K562 (cell line): ENCODE measurements around the gene CDC37. TPM values are rescaled to one million over a fixed set of nuclear protein-coding genes. Genes with fewer than 3 reads are reported as not detected.

ENCODE experiments used
- ATAC-seq: fragments of 200-7000 bp; cut with Tn5 transposase; 3 replicates; pipeline ENCODE4 v1.9.1; 2020; ENCODE audit warnings: moderate library complexity
- BruUV-seq: library from RNA; stranded (reverse); fragments of 400-500 nt; replicated peaks from 2 replicates; lab custom pipeline; 2021; lab: Mats Ljungman, UMichigan
- CTCF ChIA-PET: fragments of 300-600 bp; formaldehyde crosslinking; extraction: SDS; loops from one replicate; lab custom pipeline; 2021; ENCODE audit warnings: low intra/inter-chr PET ratio; lab: Yijun Ruan, JAX
- POLR2A ChIA-PET: fragments of 300-600, 350-650 bp; sonication (Branson Sonifier 250); formaldehyde crosslinking; extraction: SDS; loops from one replicate; lab custom pipeline; 2021; ENCODE audit warnings: antibody characterized with exemption, inconsistent platforms; lab: Yijun Ruan, JAX
- DNase-seq, 4 experiments: peaks; one replicate each; pipeline versions ENCODE4 v3.0.0 to v3.0.0-alpha.2; 2011 to 2018; ENCODE audit warnings: low spot score in 3 of 4, mixed read lengths in 3 of 4; ENCODE audit errors: extremely low read depth in 1 of 4
- FAIRE-seq: peaks from 2 replicates; lab custom pipeline; 2011; peaks lifted over from hg19 to GRCh38; lab: Jason Lieb, UNC
- H2AFZ ChIP-seq: 2 replicates; pipeline ENCODE4 v1.6.0; 2011; ENCODE audit warnings: low read depth, low read length, control low read depth, inconsistent platforms
- H3K27ac ChIP-seq: fragments of 200-600 bp; 3 replicates; pipeline ENCODE4 v1.8.0; 2011; ENCODE audit warnings: low read depth, mild to moderate bottlenecking, control low read depth, inconsistent platforms, low read length, moderate library complexity, mixed read lengths; ENCODE audit errors: extremely low read depth
- H3K27me3 ChIP-seq, 2 experiments: fragments of 300-600 bp in 1 of 2; 2 replicates in 1 of 2; 3 replicates in 1 of 2; pipeline versions ENCODE4 v1.6.0 to v1.8.0; 2011; ENCODE audit warnings: inconsistent platforms in 2 of 2, low read length in 2 of 2, mild to moderate bottlenecking in 1 of 2, mixed read lengths in 1 of 2, moderate library complexity in 1 of 2; ENCODE audit not compliant: control insufficient read depth in 2 of 2, insufficient read depth in 2 of 2
- H3K36me3 ChIP-seq: fragments of 300-600 bp; 3 replicates; pipeline ENCODE4 v1.8.0; 2011; ENCODE audit warnings: mild to moderate bottlenecking, low read length, inconsistent platforms; ENCODE audit not compliant: control insufficient read depth, insufficient read depth
- H3K4me1 ChIP-seq, 2 experiments: fragments of 200-600 bp in 1 of 2; replicated peaks in 1 of 2; 2 replicates in 1 of 2; 3 replicates in 1 of 2; pipeline versions ENCODE4 v1.5.1 to v1.8.0; 2011; ENCODE audit warnings: inconsistent platforms in 2 of 2, low read length in 2 of 2, mild to moderate bottlenecking in 1 of 2, mixed read lengths in 1 of 2, moderate library complexity in 1 of 2; ENCODE audit not compliant: control insufficient read depth in 2 of 2, insufficient read depth in 2 of 2
- H3K4me2 ChIP-seq: 2 replicates; pipeline ENCODE4 v1.6.1; 2011; ENCODE audit warnings: low read length, control low read depth, inconsistent platforms, mixed read lengths; ENCODE audit not compliant: insufficient read depth
- H3K4me3 ChIP-seq: fragments of 200-600 bp; sonication (generic), shearing (Covaris generic); 2 replicates; pipeline ENCODE4 v1.5.1; 2016; ENCODE audit warnings: control low read depth, inconsistent platforms
- H3K79me2 ChIP-seq: fragments of 200-600 bp; 3 replicates; pipeline ENCODE4 v1.8.0; 2011; ENCODE audit warnings: low read length, inconsistent platforms; ENCODE audit not compliant: control insufficient read depth, insufficient read depth
- H3K9ac ChIP-seq, 2 experiments: 2 replicates each; pipeline versions ENCODE4 v1.6.0 to v1.6.1; 2011; ENCODE audit warnings: low read depth in 2 of 2, low read length in 2 of 2, control low read depth in 1 of 2, inconsistent platforms in 1 of 2, mild to moderate bottlenecking in 1 of 2, mixed read lengths in 1 of 2; ENCODE audit not compliant: insufficient read depth in 1 of 2
- H3K9me1 ChIP-seq: one replicate; pipeline ENCODE4 v1.6.0; 2011; ENCODE audit warnings: inconsistent platforms, mild to moderate bottlenecking, low read length, moderate library complexity; ENCODE audit not compliant: control insufficient read depth, insufficient read depth
- H3K9me3 ChIP-seq: replicated peaks from 2 replicates; pipeline ENCODE4 v1.5.1; 2011; ENCODE audit warnings: low read depth, low read length, inconsistent platforms; ENCODE audit not compliant: control insufficient read depth, insufficient read depth
- H4K20me1 ChIP-seq: replicated peaks from 2 replicates; pipeline ENCODE4 v1.6.1; 2011; ENCODE audit warnings: low read length, inconsistent platforms, mixed read lengths; ENCODE audit not compliant: control insufficient read depth, insufficient read depth
- BRF2 ChIP-seq: IDR thresholded peaks from 3 replicates; pipeline ENCODE4 v1.6.1; 2011; ENCODE audit warnings: borderline replicate concordance, mild to moderate bottlenecking; ENCODE audit not compliant: insufficient read length, insufficient read depth
- CBX3 ChIP-seq, 2 experiments: IDR thresholded peaks; 1 replicate in 1 of 2; 2 replicates in 1 of 2; pipeline ENCODE4 v1.6.1; 2012; ENCODE audit warnings: inconsistent platforms in 2 of 2, low read length in 2 of 2, borderline replicate concordance in 1 of 2, control low read depth in 1 of 2
- CXXC5 ChIP-seq: fragments of 250-450 bp; sonication (Bioruptor Pico); IDR thresholded peaks from 2 replicates; pipeline ENCODE4 v1.8.0; 2022; ENCODE audit warnings: inconsistent platforms, mild to moderate bottlenecking, moderate library complexity
- ERF ChIP-seq: fragments of 450-650 bp; formaldehyde crosslinking; IDR thresholded peaks from 2 replicates; pipeline ENCODE4 v1.4.0; 2020; ENCODE audit warnings: mild to moderate bottlenecking, mixed read lengths
- EZH2 ChIP-seq: IDR thresholded peaks from 2 replicates; pipeline ENCODE4 v1.6.1; 2012; ENCODE audit warnings: low read depth, mild to moderate bottlenecking, inconsistent platforms, low read length, borderline replicate concordance
- HIVEP1 ChIP-seq: fragments of 250-450 bp; sonication (Bioruptor Pico); IDR thresholded peaks from 2 replicates; pipeline ENCODE4 v1.4.0; 2020; ENCODE audit warnings: mild to moderate bottlenecking
- KLF16 ChIP-seq: IDR thresholded peaks from 2 replicates; pipeline ENCODE4 v1.6.1; 2016; ENCODE audit warnings: antibody characterized with exemption
- NR3C1 ChIP-seq: sonication (generic); formaldehyde crosslinking; IDR thresholded peaks from 2 replicates; pipeline ENCODE4 v1.8.1; 2022; ENCODE audit warnings: missing genetic modification reagents
- POLR2A ChIP-seq: fragments of 450-650 bp; conservative IDR thresholded peaks from 2 replicates; pipeline ENCODE4 v1.6.1; 2016
- POLR2G ChIP-seq: fragments of 200-400 bp; formaldehyde crosslinking; IDR thresholded peaks from 2 replicates; pipeline ENCODE4 v1.6.1; 2017; ENCODE audit warnings: low read depth, mild to moderate bottlenecking, antibody characterized with exemption, low read length, moderate library complexity
- RBFOX2 ChIP-seq: fragments of 200-400 bp; formaldehyde crosslinking; IDR thresholded peaks from 2 replicates; pipeline ENCODE4 v1.6.1; 2017; ENCODE audit warnings: low read depth, mild to moderate bottlenecking, low read length, moderate library complexity
- ZNF444 ChIP-seq: fragments of 250-450 bp; sonication (Bioruptor Pico); IDR thresholded peaks from 2 replicates; pipeline ENCODE4 v1.4.0; 2020; ENCODE audit warnings: mild to moderate bottlenecking, moderate library complexity
- ZNF780A ChIP-seq: fragments of 250-450 bp; sonication (Bioruptor Pico); IDR thresholded peaks from 2 replicates; pipeline ENCODE4 v1.5.0; 2021; ENCODE audit warnings: mild to moderate bottlenecking
- WGBS: fragments of 100-300 bp; shearing (Covaris generic); methylation state at CpG from one replicate; pipeline ENCODE4 v1.1.6; 2016; ENCODE audit warnings: low coverage, mixed read lengths; ENCODE audit not compliant: insufficient coverage; ENCODE audit errors: missing lambda C conversion rate; 5-methylcytosine and 5-hydroxymethylcytosine counted together
- in situ Hi-C: fragments of 300-500 bp; cut with MboI; formaldehyde crosslinking; loops from 4 replicates; pipeline ENCODE4 v1.15.0; 2018; ENCODE audit warnings: inconsistent platforms, mixed read lengths
- intact Hi-C: fragments of 100-400 bp; cut with micrococcal nuclease; formaldehyde crosslinking; loops from 2 replicates; pipeline ENCODE4 v1.14.2; 2022
- polyA plus RNA-seq, 8 experiments: library from polyadenylated mRNA; depleted of rRNA in 4 of 8; stranded (reverse) in 5 of 8; unstranded in 3 of 8; fragments of >200 nt; fragmentation: Nextera tagmentation in 2 of 8; fragmentation: Illumina TruSeq in 1 of 8; extraction: Ambion mirVana in 2 of 8; extraction: Trizol in 1 of 8; gene quantifications; 2 replicates each; pipeline versions ENCODE4 v1.2.1 to v1.2.3, GENCODE V29; 2011 to 2014; ENCODE audit warnings: inconsistent platforms in 1 of 8, missing spikeins in 1 of 8
- total RNA-seq, 7 experiments: library from RNA; depleted of rRNA in 6 of 7; stranded (reverse); fragments of >200 nt in 6 of 7; fragmentation: Illumina TruSeq in 2 of 7; extraction: Trizol in 2 of 7; gene quantifications; 2 replicates each; pipeline versions ENCODE4 v1.2.1 to v1.2.3, GENCODE V29; 2011 to 2021; ENCODE audit warnings: low replicate concordance in 1 of 7
- TF ChIP-seq, protein P1 (sequence below): sonication (generic); formaldehyde crosslinking; IDR thresholded peaks from 2 replicates; pipeline ENCODE4 v1.5.0; 2020; ENCODE audit warnings: missing genetic modification reagents
- TF ChIP-seq, protein P2 (sequence below): fragments of 250-450 bp; sonication (Bioruptor Pico); IDR thresholded peaks from 2 replicates; pipeline ENCODE4 v1.8.0; 2022; ENCODE audit warnings: moderate library complexity, mild to moderate bottlenecking, inconsistent platforms

Gene CDC37
- total and polyA plus RNA-seq, 9 of the 15 experiments (the other 6 are each of a cell fraction or from before 2014, with no cell fraction given), result 6.6 to 538 (median 227) TPM

- no peak for TF ChIP-seq ERF (CRISPR knock-in tag)
- no peak for TF ChIP-seq EZH2
- TF ChIP-seq, protein P1, sequence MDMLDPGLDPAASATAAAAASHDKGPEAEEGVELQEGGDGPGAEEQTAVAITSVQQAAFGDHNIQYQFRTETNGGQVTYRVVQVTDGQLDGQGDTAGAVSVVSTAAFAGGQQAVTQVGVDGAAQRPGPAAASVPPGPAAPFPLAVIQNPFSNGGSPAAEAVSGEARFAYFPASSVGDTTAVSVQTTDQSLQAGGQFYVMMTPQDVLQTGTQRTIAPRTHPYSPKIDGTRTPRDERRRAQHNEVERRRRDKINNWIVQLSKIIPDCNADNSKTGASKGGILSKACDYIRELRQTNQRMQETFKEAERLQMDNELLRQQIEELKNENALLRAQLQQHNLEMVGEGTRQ (CRISPR knock-in tag), result peak; percentile 62
- TF ChIP-seq, all 486 proteins: peak for 14
Measured at GRCh38 chr19:10402441-10403038, 802 bp downstream of the CDC37 start (continued).

DNA sequence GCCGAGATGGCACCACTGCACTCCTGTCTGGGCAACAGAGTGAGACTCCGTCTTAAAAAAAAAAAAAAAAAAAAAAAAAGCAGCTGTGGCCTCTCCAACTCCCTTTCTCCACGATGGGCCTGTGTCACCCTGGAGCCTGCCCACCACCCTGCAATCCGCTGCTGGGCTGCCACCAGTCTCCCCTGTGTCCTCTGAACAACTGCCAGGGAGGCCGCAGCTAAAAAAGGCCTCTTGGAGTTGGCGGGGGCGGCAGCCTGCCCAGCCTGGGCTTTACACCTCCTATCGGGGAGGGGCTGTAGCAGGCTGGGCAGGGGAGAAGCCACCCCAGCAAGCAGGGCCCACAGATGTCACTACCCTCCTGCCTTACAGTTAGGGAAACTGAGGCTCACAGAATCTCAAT, 3.5 kb downstream of the CDC37 start:
- Histone ChIP-seq H2AFZ (no peak overlapping the region), H3K27ac (no peak overlapping the region), H3K4me1 (peaks cover 18 to 48% of the 10 kb centered on the region in 2 experiments), H3K9me1 (no peaks in the 10 kb centered on the region)
- no peak for TF ChIP-seq CBX3 (IDR thresholded peaks at IDR 0.05; ENCODE audit: borderline replicate concordance in 1 of 2, low read length in 2 of 2)
- TF ChIP-seq CXXC5 (CRISPR knock-in tag), result no peak
- 0 out of 2 replicates have a peak, but pooled peaks have one; percentile 24 for TF ChIP-seq POLR2G
- TF ChIP-seq ZNF780A (CRISPR knock-in tag), result no peak
- TF ChIP-seq KLF16, result no peak
- TF ChIP-seq RBFOX2, result peak; percentile 47
- no peak for TF ChIP-seq NR3C1
- TF ChIP-seq ZNF444 (CRISPR knock-in tag), result no peak
- TF ChIP-seq BRF2, result no peak
- TF ChIP-seq, protein P2, sequence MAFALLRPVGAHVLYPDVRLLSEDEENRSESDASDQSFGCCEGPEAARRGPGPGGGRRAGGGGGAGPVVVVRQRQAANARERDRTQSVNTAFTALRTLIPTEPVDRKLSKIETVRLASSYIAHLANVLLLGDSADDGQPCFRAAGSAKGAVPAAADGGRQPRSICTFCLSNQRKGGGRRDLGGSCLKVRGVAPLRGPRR (CRISPR knock-in tag), result no peak
- TF ChIP-seq HIVEP1 (CRISPR knock-in tag), result no peak
- TF ChIP-seq POLR2A, result no peak
- TF ChIP-seq, all 486 proteins: peak for 2
- no peak overlapping the region for H3K4me3 ChIP-seq
- ChIA-PET POLR2A (interaction anchor here (0.5 to 1.7 kb wide), 6 partner anchors 11 to 259 kb away, joined by 3 to 5 read pairs (median 3); partner anchors contain the start of gene ICAM1), CTCF (no interaction called here)
- FAIRE-seq, result no peak
- in situ Hi-C loops, result no loop called here
- H3K9ac ChIP-seq, result peak overlapping the region in 1 of 2 experiments; percentile 65; a peak in 1 of 4 replicates
- H3K9me3 ChIP-seq, result no peaks in the 10 kb centered on the region
- intact Hi-C loops, result loop anchor here (5.0 kb wide), 2 partner anchors 172 to 297 kb away; no protein-coding TSS in a partner anchor
- peaks cover 59% of the 10 kb centered on the region; the same call in 2 of the 3 replicates for H3K36me3 ChIP-seq
- H3K4me2 ChIP-seq, result no peak overlapping the region
- peaks cover 30% of the 10 kb centered on the region for H4K20me1 ChIP-seq
- peak in 2 of 4 experiments; percentile 4 to 10 for DNase-seq
- H3K79me2 ChIP-seq, result peaks cover 74% of the 10 kb centered on the region
- H3K27me3 ChIP-seq, result no peaks in the 10 kb centered on the region
- BruUV-seq, result no TSS peak
- ATAC-seq, result no peak
- WGBS, result 98% methylated on average over 4 of the region's 8 CpGs
